ACC112 (cell line): Measurements from ENCODE around the gene EPB41L1.

Source experiments
- H2AFZ ChIP-seq: fragments of 200-600 bp; sonication (generic); one replicate; pipeline ENCODE4 v1.6.0; 2017; ENCODE audit warnings: antibody characterized with exemption, low read length; ENCODE audit not compliant: unreplicated experiment
- H3K27ac ChIP-seq: fragments of 200-600 bp; sonication (generic); 2 replicates; pipeline ENCODE4 v1.5.1; 2014; ENCODE audit warnings: low read depth, mild to moderate bottlenecking, antibody characterized with exemption, low read length, moderate library complexity
- H3K27me3 ChIP-seq: fragments of 200-600 bp; sonication (generic); 2 replicates; pipeline ENCODE4 v1.6.1; 2014; ENCODE audit warnings: mild to moderate bottlenecking, antibody characterized with exemption, low read length, moderate library complexity, mixed read lengths; ENCODE audit not compliant: insufficient read depth
- H3K36me3 ChIP-seq: fragments of 200-600 bp; sonication (generic); 2 replicates; pipeline ENCODE4 v1.6.1; 2016; ENCODE audit warnings: mild to moderate bottlenecking, antibody characterized with exemption, low read length, moderate library complexity, mixed read lengths; ENCODE audit not compliant: insufficient read depth
- H3K4me1 ChIP-seq: fragments of 200-600 bp; sonication (generic); one replicate; pipeline ENCODE4 v1.6.1; 2016; ENCODE audit warnings: low read length, mixed read lengths; ENCODE audit not compliant: insufficient read depth, unreplicated experiment, control insufficient read depth
- H3K4me3 ChIP-seq: fragments of 200-600 bp; sonication (generic); 2 replicates; pipeline ENCODE4 v1.5.1; 2014; ENCODE audit warnings: mild to moderate bottlenecking, low read depth, low read length
- H3K79me2 ChIP-seq: fragments of 200-600 bp; sonication (generic); one replicate; pipeline ENCODE4 v1.6.0; 2016; ENCODE audit warnings: low read length; ENCODE audit not compliant: control insufficient read depth, unreplicated experiment, insufficient read depth

The EPB41L1 gene

GRCh38 chr20:36228770-36229169 lies 74.2 kb downstream of the EPB41L1 start:
- Histone ChIP-seq H2AFZ (no peak overlapping the region), H3K4me1 (no peaks in the 10 kb centered on the region), H3K27ac (no peak overlapping the region), H3K36me3 (no peaks in the 10 kb centered on the region), H3K27me3 (no peaks in the 10 kb centered on the region), H3K4me3 (no peak overlapping the region), H3K79me2 (no peaks in the 10 kb centered on the region)

- Histone ChIP-seq H3K4me3 (no peak overlapping the region), H2AFZ (no peak overlapping the region), H3K27me3 (no peaks in the 10 kb centered on the region), H3K36me3 (no peaks in the 10 kb centered on the region), H3K79me2 (no peaks in the 10 kb centered on the region), H3K27ac (no peak overlapping the region), H3K4me1 (no peaks in the 10 kb centered on the region)
These were observed 75.5 kb downstream of the EPB41L1 start for GRCh38 chr20:36230019-36230418.

- Histone ChIP-seq H3K4me1 (peaks cover 4% of the 10 kb centered on the region), H3K27me3 (no peaks in the 10 kb centered on the region), H2AFZ (no peak overlapping the region), H3K4me3 (no peak overlapping the region), H3K79me2 (peaks cover 4% of the 10 kb centered on the region), H3K36me3 (no peaks in the 10 kb centered on the region), H3K27ac (no peak overlapping the region)
These were observed 76.8 kb downstream of the EPB41L1 start for GRCh38 chr20:36231331-36231730.

GRCh38 chr20:36234771-36235320 lies 80.3 kb downstream of the EPB41L1 start:
- peaks cover 16% of the 10 kb centered on the region for H3K4me1 ChIP-seq
- no peak overlapping the region for H3K27ac ChIP-seq
- H2AFZ ChIP-seq: no peak overlapping the region
- H3K27me3 ChIP-seq: no peaks in the 10 kb centered on the region
- H3K4me3 ChIP-seq: no peak overlapping the region
- H3K36me3 ChIP-seq: no peaks in the 10 kb centered on the region
- peaks cover 39% of the 10 kb centered on the region for H3K79me2 ChIP-seq

- Histone ChIP-seq H2AFZ (peak within 1 kb of the TSS; percentile 99), H3K4me1 (peaks cover 16% of the 10 kb centered on the region), H3K79me2 (peaks cover 49% of the 10 kb centered on the region), H3K27me3 (no peaks in the 10 kb centered on the region), H3K36me3 (0 out of 2 replicates have a peak, but pooled peaks cover 5% of the 10 kb centered on the region), H3K4me3 (peak within 1 kb of the TSS; percentile 88), H3K27ac (peak within 1 kb of the TSS; percentile 55)
These were observed 81.6 kb downstream of the EPB41L1 start, which contains the start of gene AAR2 for GRCh38 chr20:36235892-36236785. Gene AAR2 (plus strand): TSS chr20:36236478. CDS start chr20:36239869, 3,391 bp downstream.

- no peaks in the 10 kb centered on the region for H3K27me3 ChIP-seq
- H3K4me3 ChIP-seq: peak overlapping the region; percentile 88
- peak overlapping the region; percentile 55 for H3K27ac ChIP-seq
- H3K4me1 ChIP-seq: peaks cover 16% of the 10 kb centered on the region
- H2AFZ ChIP-seq: peak overlapping the region; percentile 86
- H3K79me2 ChIP-seq: peaks cover 49% of the 10 kb centered on the region
- 0 out of 2 replicates have a peak, but pooled peaks cover 5% of the 10 kb centered on the region for H3K36me3 ChIP-seq
These were observed 82.2 kb downstream of the EPB41L1 start for GRCh38 chr20:36236786-36237121.

GRCh38 chr20:36237477-36237876 lies 82.9 kb downstream of the EPB41L1 start:
- H3K4me3 ChIP-seq: peak overlapping the region; percentile 88
- peaks cover 5% of the 10 kb centered on the region; the same call in 1 of the 2 replicates for H3K36me3 ChIP-seq
- no peak overlapping the region for H2AFZ ChIP-seq
- no peaks in the 10 kb centered on the region for H3K27me3 ChIP-seq
- H3K4me1 ChIP-seq: peaks cover 16% of the 10 kb centered on the region
- no peak overlapping the region for H3K27ac ChIP-seq
- H3K79me2 ChIP-seq: peaks cover 49% of the 10 kb centered on the region

GRCh38 chr20:36238153-36238552 lies 83.6 kb downstream of the EPB41L1 start:
- no peak overlapping the region for H3K4me3 ChIP-seq
- no peak overlapping the region for H2AFZ ChIP-seq
- no peak overlapping the region for H3K27ac ChIP-seq
- H3K36me3 ChIP-seq: peaks cover 5% of the 10 kb centered on the region; the same call in 1 of the 2 replicates
- H3K4me1 ChIP-seq: peaks cover 16% of the 10 kb centered on the region
- H3K27me3 ChIP-seq: no peaks in the 10 kb centered on the region
- peaks cover 49% of the 10 kb centered on the region for H3K79me2 ChIP-seq

- H3K79me2 ChIP-seq: peaks cover 49% of the 10 kb centered on the region
- H2AFZ ChIP-seq: no peak overlapping the region
- peaks cover 16% of the 10 kb centered on the region for H3K4me1 ChIP-seq
- no peaks in the 10 kb centered on the region for H3K27me3 ChIP-seq
- peaks cover 5% of the 10 kb centered on the region; the same call in 1 of the 2 replicates for H3K36me3 ChIP-seq
- H3K27ac ChIP-seq: no peak overlapping the region
- H3K4me3 ChIP-seq: no peak overlapping the region
These were observed 84.2 kb downstream of the EPB41L1 start for GRCh38 chr20:36238760-36239159.

GRCh38 chr20:36240076-36240475 lies 85.5 kb downstream of the EPB41L1 start:
- Histone ChIP-seq H3K4me3 (no peak overlapping the region), H2AFZ (no peak overlapping the region), H3K27me3 (no peaks in the 10 kb centered on the region), H3K79me2 (peaks cover 49% of the 10 kb centered on the region), H3K4me1 (peaks cover 16% of the 10 kb centered on the region), H3K36me3 (peaks cover 10% of the 10 kb centered on the region; the same call in 1 of the 2 replicates), H3K27ac (no peak overlapping the region)
